Activated CD4-positive, CD25-positive, alpha-beta regulatory T cell treated with anti-CD3 and anti-CD28 coated beads, Interleukin-2, amount 50 U/mL, for 16 hours (primary cell): ENCODE measurements around the gene ZNF660.

ENCODE experiments used
- DNase-seq: peaks from one replicate; pipeline ENCODE4 v3.0.0-alpha.2; 2020; ENCODE audit warnings: low read depth, low spot score

Gene ZNF660

GRCh38 chr3:44628716-44629115 lies 44.0 kb downstream of the ZNF660 start:
- no peak for DNase-seq

GRCh38 chr3:44632193-44632592 lies 47.4 kb downstream of the ZNF660 start:
- DNase-seq: no peak

GRCh38 chr3:44642337-44642736 lies 57.6 kb downstream of the ZNF660 start:
- DNase-seq: no peak

GRCh38 chr3:44643024-44643423 lies 58.3 kb downstream of the ZNF660 start:
- no peak for DNase-seq

- DNase-seq: no peak
Observed at GRCh38 chr3:44647771-44648170, 63.0 kb downstream of the ZNF660 start.

- no peak for DNase-seq
Observed at GRCh38 chr3:44648564-44649229, 63.9 kb downstream of the ZNF660 start, which contains the start of gene ZNF35. Gene ZNF35, plus strand, starts transcription at chr3:44648732. Its CDS starts 2,336 bp downstream, at chr3:44651068.
